ENCODE data around the gene STARD6. TPM values are rescaled to one million over a fixed set of nuclear protein-coding genes. Genes with fewer than 3 reads are reported as not detected.

Gene STARD6
- total RNA-seq, 1 experiment from 2014 or later, result not detected

DNA sequence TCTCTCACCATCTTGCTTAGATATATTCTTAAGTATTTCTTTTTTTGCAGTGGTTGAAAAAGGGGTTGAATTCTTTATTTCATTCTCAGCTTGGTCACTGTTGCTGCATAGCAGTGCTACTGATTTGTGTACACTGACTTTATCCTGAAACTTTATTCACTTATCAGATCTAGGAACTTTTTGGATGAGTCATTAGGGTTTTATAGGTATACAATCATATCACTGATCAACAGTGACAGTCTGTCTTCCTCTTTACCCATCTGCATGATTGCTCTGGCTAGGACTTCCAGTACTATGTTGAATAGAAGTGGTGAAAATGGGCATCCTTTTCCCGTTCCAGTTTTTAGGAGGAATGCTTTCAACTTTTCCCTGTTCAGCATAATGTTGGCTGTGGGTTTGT is 6.5 kb downstream of the STARD6 start:
- no TSS peak for BruUV-seq (replicated peaks)
- Mint-ChIP-seq H3K27ac (ENCODE audit: unreplicated experiment) (no peak overlapping the region), H3K4me3 (ENCODE audit: unreplicated experiment) (no peak overlapping the region), H3K36me3 (ENCODE audit: insufficient read depth, unreplicated experiment) (no peaks in the 10 kb centered on the region), H3K4me1 (ENCODE audit: low read depth, unreplicated experiment) (no peaks in the 10 kb centered on the region), H3K9me3 (ENCODE audit: unreplicated experiment) (no peaks in the 10 kb centered on the region), H3K27me3 (ENCODE audit: insufficient read depth, unreplicated experiment) (peaks cover 6% of the 10 kb centered on the region)
- H3K4me3 ChIP-seq (ENCODE audit: low read depth, low read length), result no peak overlapping the region
- ChIA-PET POLR2A (interaction anchor here (0.7 kb wide), 1 partner anchor 82 kb away, joined by 3 read pairs; the partner anchor contains the start of gene POLI), CTCF (no interaction called here)
- H3K27me3 ChIP-seq (replicated peaks; ENCODE audit: control insufficient read depth, insufficient read depth, low read length), result no peaks in the 10 kb centered on the region
- intact Hi-C loops (cut with micrococcal nuclease; ENCODE audit: unreplicated experiment), result no loop called here
- no peaks in the 10 kb centered on the region for H3K4me1 ChIP-seq
- no peaks in the 10 kb centered on the region for H3K9me3 ChIP-seq
- H3K36me3 ChIP-seq (ENCODE audit: control insufficient read depth, insufficient read depth, low read length), result no peaks in the 10 kb centered on the region
- no peak for TF ChIP-seq CTCF (IDR thresholded peaks at IDR 0.05; ENCODE audit: insufficient read depth in 1 of 2, low read depth in 1 of 2, low read length in 1 of 2, severe bottlenecking in 1 of 2, unreplicated experiment in 1 of 2)
- DNase-seq, result no peak

- Histone ChIP-seq H3K4me3 (ENCODE audit: low read depth, low read length) (no peak overlapping the region), H3K4me1 (no peaks in the 10 kb centered on the region), H3K27me3 (replicated peaks; ENCODE audit: control insufficient read depth, insufficient read depth, low read length) (no peaks in the 10 kb centered on the region), H3K9me3 (no peaks in the 10 kb centered on the region), H3K36me3 (ENCODE audit: control insufficient read depth, insufficient read depth, low read length) (no peaks in the 10 kb centered on the region)
- H3K4me3 Mint-ChIP-seq (ENCODE audit: unreplicated experiment), result no peak overlapping the region
- H3K27me3 Mint-ChIP-seq (ENCODE audit: insufficient read depth, unreplicated experiment), result peaks cover 3% of the 10 kb centered on the region
- H3K27ac Mint-ChIP-seq (ENCODE audit: unreplicated experiment), result no peak overlapping the region
- BruUV-seq (replicated peaks), result no TSS peak
- TF ChIP-seq CTCF (IDR thresholded peaks at IDR 0.05; ENCODE audit: insufficient read depth in 1 of 2, low read depth in 1 of 2, low read length in 1 of 2, severe bottlenecking in 1 of 2, unreplicated experiment in 1 of 2), result no peak
- POLR2A ChIA-PET, result no interaction called here
- no peaks in the 10 kb centered on the region for H3K4me1 Mint-ChIP-seq (ENCODE audit: low read depth, unreplicated experiment)
- peaks cover 9% of the 10 kb centered on the region for H3K9me3 Mint-ChIP-seq (ENCODE audit: unreplicated experiment)
- no peak for DNase-seq
- no peaks in the 10 kb centered on the region for H3K36me3 Mint-ChIP-seq (ENCODE audit: insufficient read depth, unreplicated experiment)
- intact Hi-C loops (cut with micrococcal nuclease; ENCODE audit: unreplicated experiment), result no loop called here
- CTCF ChIA-PET, result no interaction called here
These were observed 19.4 kb downstream of the STARD6 start for GRCh38 chr18:54338230-54338629.

GRCh38 chr18:54335638-54336173 is 22.0 kb downstream of the STARD6 start:
- no TSS peak for BruUV-seq (replicated peaks)
- no peaks in the 10 kb centered on the region for H3K4me1 Mint-ChIP-seq (ENCODE audit: low read depth, unreplicated experiment)
- peaks cover 3% of the 10 kb centered on the region for H3K27me3 Mint-ChIP-seq (ENCODE audit: insufficient read depth, unreplicated experiment)
- Histone ChIP-seq H3K27me3 (replicated peaks; ENCODE audit: control insufficient read depth, insufficient read depth, low read length) (no peaks in the 10 kb centered on the region), H3K9me3 (no peaks in the 10 kb centered on the region), H3K4me1 (no peaks in the 10 kb centered on the region), H3K4me3 (ENCODE audit: low read depth, low read length) (no peak overlapping the region), H3K36me3 (ENCODE audit: control insufficient read depth, insufficient read depth, low read length) (no peaks in the 10 kb centered on the region)
- TF ChIP-seq CTCF (IDR thresholded peaks at IDR 0.05; ENCODE audit: insufficient read depth in 1 of 2, low read depth in 1 of 2, low read length in 1 of 2, severe bottlenecking in 1 of 2, unreplicated experiment in 1 of 2), result no peak
- DNase-seq, result no peak
- ChIA-PET CTCF (no interaction called here), POLR2A (no interaction called here)
- intact Hi-C loops (cut with micrococcal nuclease; ENCODE audit: unreplicated experiment), result no loop called here
- no peaks in the 10 kb centered on the region for H3K36me3 Mint-ChIP-seq (ENCODE audit: insufficient read depth, unreplicated experiment)
- H3K9me3 Mint-ChIP-seq (ENCODE audit: unreplicated experiment), result peaks cover 9% of the 10 kb centered on the region
- no peak overlapping the region for H3K27ac Mint-ChIP-seq (ENCODE audit: unreplicated experiment)
- H3K4me3 Mint-ChIP-seq (ENCODE audit: unreplicated experiment), result no peak overlapping the region
